Stimulated activated naive CD8-positive, alpha-beta T cell treated with anti-CD3 and anti-CD28 coated beads, Interleukin-15, Interleukin-2, amounts not matched to agents 100 U/mL and 50 U/mL, for 24 hours (primary cell): ENCODE measurements around the gene PRPF40B.

Experiments
- ATAC-seq: fragments of 150-1000 bp; cut with Tn5 transposase; one replicate; pipeline ENCODE4 v1.10.0; 2021
- DNase-seq: peaks from one replicate; pipeline ENCODE4 v3.0.0; 2021

PRPF40B gene

GRCh38 chr12:49635656-49636055 lies 12.3 kb downstream of the PRPF40B start:
- no peak for ATAC-seq
- no peak for DNase-seq

DNA sequence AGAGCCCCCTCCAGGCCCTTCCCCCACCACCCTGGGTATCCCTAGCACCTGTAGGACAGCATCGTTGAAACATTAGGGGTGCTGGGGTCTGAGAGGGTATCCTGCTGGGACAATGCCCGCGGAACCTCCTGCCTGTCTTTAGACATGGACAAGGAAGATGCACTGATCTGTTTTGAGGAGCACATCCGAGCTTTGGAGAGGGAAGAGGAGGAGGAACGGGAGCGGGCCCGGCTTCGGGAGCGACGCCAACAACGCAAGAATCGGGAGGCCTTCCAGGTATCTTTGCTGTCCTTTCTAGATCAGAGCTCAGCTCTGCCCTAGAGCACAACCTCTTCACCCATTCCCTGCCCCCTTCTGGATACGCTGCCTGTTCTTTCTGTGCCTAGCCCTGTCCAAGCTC lies 13.2 kb downstream of the PRPF40B start:
- no peak for ATAC-seq
- no peak for DNase-seq

DNA sequence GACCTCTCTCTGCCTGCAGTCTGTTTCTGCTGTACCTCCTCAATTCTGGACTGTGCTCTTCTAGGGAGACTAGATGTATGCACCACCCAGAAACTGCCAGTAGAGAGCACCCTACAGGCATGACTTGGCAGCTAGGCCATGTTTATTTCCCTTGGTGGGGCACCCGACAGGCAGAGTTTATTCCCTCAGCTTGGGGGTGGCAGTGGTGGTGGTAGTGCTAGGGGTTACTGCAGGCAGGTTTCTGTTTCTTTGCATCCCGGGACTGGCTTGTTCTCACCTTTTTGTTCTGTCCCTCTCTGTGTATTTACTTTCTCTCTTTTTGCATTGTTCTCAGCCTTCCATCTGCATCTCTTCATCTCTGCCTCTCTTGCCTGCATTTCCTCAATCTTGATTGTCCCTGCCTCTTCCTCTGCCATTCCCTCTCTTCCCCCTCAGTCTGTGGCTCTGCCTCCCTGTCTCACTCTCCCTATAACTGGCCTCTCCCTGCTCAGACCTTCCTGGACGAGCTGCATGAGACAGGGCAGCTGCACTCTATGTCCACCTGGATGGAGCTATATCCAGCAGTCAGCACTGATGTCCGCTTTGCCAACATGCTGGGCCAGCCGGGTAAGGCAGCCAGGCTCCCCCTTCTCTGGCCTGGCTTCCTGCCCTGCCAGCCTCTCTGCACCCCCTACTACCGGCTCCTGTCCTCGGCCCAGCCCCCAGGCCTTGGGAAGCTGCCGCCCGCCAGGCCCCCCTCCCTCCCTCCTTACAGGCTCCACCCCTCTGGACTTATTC lies 13.8 kb downstream of the PRPF40B start:
- DNase-seq = peak; percentile 54
- ATAC-seq = peak; percentile 85

- no peak for DNase-seq
- ATAC-seq = no peak
Observed at GRCh38 chr12:49641748-49642369, 18.5 kb downstream of the PRPF40B start.

DNA sequence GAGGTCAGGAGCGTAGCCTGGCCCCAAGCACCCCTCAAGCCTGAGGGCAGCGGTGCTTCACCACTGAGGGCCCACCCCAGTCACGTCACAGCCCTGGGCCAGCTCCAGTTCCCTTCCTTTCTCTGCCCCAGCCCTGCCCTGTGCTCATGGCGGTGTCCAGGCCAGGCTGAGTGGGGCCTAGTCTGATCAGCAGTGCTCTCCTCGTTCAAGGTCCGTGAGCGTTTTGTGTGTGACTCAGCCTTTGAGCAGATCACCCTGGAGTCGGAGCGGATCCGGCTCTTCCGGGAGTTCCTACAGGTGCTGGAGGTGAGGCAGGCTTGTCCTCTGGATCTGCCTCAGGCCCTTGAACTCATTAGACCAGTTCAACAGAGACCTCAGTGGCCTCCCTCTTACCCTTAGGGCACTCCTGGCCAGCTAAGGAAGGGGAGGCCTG lies 19.0 kb downstream of the PRPF40B start:
- ATAC-seq = no peak
- no peak for DNase-seq

DNA sequence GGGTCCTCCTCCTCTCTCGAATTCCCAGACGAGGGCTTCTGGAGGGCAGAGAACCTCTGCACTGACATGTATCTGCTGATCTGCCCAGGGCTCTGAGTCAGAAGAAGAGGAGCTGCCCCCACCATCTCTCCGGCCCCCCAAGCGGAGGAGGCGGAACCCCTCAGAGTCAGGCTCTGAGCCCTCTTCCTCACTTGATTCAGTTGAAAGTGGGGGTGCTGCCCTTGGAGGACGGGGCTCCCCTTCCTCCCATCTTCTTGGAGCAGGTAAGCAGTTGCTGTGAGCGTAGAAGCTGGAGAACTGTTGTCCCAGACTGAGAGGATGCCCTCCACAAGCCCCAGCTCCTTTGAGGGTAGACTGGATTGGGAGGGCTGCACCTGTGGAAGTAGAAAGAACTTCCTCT lies 19.8 kb downstream of the PRPF40B start:
- DNase-seq (no peak), ATAC-seq (no peak)

GRCh38 chr12:49643961-49644619 lies 20.7 kb downstream of the PRPF40B start:
- ATAC-seq (no peak), DNase-seq (no peak)

- DNase-seq (peak; percentile 85), ATAC-seq (peak; percentile 88)
Observed at GRCh38 chr12:49644620-49644994, 21.2 kb downstream of the PRPF40B start.

- ATAC-seq (no peak), DNase-seq (no peak)
Observed at GRCh38 chr12:49645146-49646039, 22.0 kb downstream of the PRPF40B start.

GRCh38 chr12:49646331-49646830 lies 23.0 kb downstream of the PRPF40B start:
- DNase-seq = no peak
- ATAC-seq = no peak

GRCh38 chr12:49646871-49647654 lies 23.7 kb downstream of the PRPF40B start:
- DNase-seq = no peak
- no peak for ATAC-seq

DNA sequence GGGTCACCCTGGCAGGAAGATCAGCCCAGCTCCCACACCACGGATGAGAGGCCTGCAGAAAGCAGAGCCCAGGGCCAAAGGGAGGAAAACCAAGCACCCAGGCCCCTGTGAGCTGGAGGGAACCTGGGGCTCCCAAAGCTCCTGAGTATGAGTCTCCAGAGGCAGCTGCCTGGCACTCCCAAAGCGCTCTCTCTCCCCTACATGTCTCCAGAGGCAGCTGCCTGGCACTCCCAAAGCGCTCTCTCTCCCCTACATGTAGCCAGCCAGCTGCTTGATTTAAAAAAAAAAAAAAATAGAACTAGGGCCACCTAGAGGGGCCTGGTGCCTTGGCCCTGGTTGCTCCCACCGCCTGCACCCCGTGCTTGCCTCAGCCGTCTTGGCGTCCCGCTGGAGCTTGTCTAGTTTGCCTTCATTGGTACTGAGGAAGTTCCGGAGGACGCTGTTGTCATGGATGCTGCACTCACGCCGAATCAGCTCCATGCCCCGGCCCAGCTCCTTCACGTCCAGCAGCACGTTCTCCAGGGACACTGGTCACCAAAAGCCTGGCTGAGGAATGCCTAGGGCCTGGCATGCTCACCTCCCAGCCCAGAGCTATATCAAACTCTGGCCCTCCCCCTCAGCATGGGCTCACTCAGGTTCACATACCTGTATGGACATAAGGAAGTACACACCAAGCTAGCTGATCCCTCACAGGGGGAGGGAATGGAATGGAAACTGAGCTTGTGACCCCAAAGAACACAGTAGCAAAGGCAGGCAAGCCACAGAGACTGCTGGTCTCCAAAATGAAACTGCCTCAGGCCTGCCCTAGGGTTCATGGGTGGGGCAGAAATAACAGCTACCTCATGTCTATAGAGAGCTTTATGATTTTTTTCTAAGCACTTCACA lies 24.7 kb downstream of the PRPF40B start:
- ATAC-seq = no peak

GRCh38 chr12:49648712-49649003 lies 25.3 kb downstream of the PRPF40B start:
- ATAC-seq = no peak

More for the DNA sequence above, 24.7 kb downstream of the PRPF40B start:
- DNase-seq = no peak

GRCh38 chr12:49649445-49649844 lies 26.1 kb downstream of the PRPF40B start:
- no peak for ATAC-seq

More at GRCh38 chr12:49648712-49649003, 25.3 kb downstream of the PRPF40B start:
- DNase-seq = no peak

DNA sequence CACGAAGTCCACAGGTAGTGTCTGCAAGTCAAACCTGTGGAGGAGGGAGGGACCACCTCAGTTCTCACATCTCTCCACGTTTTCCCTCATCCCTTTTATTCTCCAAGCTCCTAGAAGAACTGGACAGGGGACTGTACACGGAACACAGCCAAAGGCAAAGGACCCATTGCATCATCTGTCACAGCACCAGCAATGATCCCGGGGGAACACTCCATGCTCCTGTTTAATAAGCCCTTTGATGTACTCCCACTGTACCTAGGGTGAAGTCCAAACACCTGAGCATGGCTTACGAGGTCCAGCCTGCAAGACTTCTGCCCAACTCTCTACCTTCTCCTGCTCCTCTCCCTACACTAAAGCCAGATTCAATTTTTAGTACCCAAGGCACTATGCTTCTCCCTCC lies 26.5 kb downstream of the PRPF40B start:
- no peak for DNase-seq
- no peak for ATAC-seq

More at GRCh38 chr12:49649445-49649844, 26.1 kb downstream of the PRPF40B start:
- DNase-seq = no peak

DNA sequence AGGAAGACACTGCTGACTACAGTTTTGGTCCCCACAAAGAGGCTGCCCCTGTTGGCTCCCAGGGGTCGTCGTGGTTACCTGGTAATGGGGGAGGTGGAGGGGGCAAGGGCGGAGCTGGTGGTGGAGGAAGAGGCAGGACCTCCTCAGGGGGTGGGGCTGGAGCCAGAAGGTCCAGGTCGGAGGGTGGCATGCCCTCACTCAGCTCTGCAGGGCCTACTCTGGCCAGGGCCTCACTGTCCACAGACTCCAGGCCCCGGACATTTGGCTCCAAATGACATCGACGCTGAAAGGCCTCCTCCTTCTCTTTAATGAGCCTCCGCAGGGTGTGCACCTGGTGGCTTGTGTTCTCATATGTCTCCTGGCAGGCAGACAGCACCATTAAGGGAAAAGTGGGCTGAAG lies 28.5 kb downstream of the PRPF40B start:
- no peak for DNase-seq
- no peak for ATAC-seq

DNA sequence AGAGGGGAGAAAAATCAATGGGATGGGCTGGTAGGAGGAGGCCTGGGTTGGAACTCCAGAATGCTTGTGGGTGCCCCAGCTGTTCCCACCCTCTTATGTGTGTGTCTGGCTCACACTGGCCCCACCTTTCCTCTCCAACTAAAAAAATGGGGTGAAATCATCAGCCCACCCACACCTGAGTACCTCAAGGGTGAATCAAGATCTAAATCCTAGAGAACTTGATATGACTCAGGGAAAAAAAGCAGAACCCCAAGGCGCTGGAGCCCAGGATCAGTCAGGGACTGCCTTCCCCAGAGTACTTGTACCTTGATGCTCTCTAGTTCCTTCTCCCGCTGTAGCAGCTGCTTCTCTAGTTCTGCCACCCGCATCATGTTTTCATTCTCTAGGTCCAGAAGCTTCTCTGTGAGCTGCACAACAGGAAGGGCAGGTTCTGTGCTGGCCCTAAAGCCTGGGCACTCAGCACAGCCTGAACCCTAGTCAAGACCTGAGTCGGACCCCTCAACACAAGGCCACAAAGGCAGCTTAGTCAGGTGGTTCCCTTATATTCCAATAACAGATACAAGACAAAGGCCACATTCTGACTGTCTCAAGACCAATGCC lies 29.7 kb downstream of the PRPF40B start:
- ATAC-seq (no peak), DNase-seq (no peak)

GRCh38 chr12:49654715-49655114 lies 31.4 kb downstream of the PRPF40B start:
- DNase-seq (no peak), ATAC-seq (no peak)

- DNase-seq (no peak), ATAC-seq (no peak)
Observed at GRCh38 chr12:49655595-49656236, 32.4 kb downstream of the PRPF40B start.
